Daoy (cell line): ENCODE data around the gene RAD51B. TPM values are rescaled to one million over a fixed set of nuclear protein-coding genes. Genes with fewer than 3 reads are reported as not detected.
A peak's percentile ranks its signal among the peaks of the same experiment; 100 is the strongest.

Experiments
- DNase-seq: peaks from one replicate; pipeline ENCODE4 v3.0.0-alpha.2; 2015; ENCODE audit warnings: low read depth
- total RNA-seq: library from RNA; depleted of rRNA; stranded (reverse); fragments of >200 nt; shearing (Covaris generic); gene quantifications from 2 replicates; pipeline ENCODE4 v1.2.3, GENCODE V29; 2014

RAD51B gene
- total RNA-seq, 1 experiment from 2014 or later: 15.8 TPM

DNA sequence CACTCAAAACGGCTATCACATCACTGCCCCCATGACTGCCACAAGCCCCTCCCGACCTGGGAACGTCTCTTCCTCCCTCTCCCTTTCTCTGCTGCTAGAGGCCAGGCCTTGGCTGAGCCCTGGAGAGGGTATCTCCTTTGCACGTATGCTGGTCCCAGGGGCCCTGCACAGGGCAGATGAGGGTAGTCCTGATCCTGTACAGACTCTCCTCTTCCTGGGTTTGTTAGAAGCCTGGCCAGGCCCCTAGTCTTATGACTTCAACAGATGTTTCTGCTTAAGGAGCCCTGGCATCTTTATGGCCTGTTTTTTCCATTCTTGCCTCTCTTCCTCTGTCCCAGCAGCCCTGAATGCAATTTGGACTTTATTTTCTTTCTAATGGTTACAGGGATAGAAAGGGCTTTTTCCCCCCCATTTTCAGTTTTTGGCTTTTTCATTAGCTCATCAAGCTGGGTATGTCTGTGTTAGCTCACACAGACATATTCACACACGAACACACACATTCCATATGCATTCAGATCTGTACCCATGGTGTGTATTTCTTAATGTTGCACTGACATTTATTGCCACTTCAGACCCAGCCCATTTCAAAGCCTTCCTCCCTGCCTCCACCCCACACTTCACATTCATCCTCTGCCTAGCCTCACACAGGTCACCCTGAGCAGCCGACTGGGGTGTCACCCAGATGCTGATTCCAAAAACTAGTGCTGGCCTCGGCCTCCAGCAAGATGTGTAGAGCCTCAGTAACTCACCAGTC, 770.0 kb downstream of the RAD51B start:
- no peak for DNase-seq

- no peak for DNase-seq
These were observed 770.6 kb downstream of the RAD51B start for GRCh38 chr14:68590201-68590522.

GRCh38 chr14:68591786-68592185, 772.2 kb downstream of the RAD51B start:
- DNase-seq: no peak

GRCh38 chr14:68592948-68593556, 773.5 kb downstream of the RAD51B start:
- DNase-seq: no peak

DNA sequence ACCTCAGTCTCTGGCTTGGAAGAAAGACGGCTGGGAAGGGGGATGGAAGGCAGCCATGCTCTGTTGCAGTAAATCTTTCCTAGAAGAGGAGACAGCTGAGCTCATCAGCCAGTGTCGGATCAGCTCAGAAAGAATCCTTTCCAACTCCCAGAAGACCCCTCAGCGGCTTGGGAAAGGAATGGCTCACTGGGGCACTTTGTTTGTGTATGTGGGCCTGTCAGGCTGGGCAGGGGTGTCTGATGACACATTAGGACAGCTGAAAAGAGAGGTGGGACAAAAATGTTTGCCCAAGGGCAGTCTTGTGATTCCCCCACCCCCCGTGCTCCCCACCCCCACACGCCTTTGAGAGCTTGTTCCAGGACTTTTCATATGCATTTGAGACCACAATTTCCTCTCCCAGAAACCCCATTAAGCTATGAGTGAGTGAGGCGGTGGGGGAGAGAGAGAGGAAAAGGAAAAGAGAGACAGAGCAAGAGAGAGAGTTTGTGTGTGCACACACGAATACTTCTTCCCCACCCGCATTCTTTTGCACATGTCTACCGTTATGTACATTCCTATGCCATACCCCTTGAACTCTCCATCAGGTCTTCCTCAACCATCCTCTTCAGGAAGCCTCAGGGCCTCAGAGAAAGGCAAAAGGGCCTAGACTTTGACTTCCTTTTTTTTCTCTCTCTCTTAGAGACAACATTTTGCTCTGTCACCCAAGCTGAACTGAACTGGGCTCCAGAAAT, 774.4 kb downstream of the RAD51B start:
- peak; percentile 73 for DNase-seq

DNA sequence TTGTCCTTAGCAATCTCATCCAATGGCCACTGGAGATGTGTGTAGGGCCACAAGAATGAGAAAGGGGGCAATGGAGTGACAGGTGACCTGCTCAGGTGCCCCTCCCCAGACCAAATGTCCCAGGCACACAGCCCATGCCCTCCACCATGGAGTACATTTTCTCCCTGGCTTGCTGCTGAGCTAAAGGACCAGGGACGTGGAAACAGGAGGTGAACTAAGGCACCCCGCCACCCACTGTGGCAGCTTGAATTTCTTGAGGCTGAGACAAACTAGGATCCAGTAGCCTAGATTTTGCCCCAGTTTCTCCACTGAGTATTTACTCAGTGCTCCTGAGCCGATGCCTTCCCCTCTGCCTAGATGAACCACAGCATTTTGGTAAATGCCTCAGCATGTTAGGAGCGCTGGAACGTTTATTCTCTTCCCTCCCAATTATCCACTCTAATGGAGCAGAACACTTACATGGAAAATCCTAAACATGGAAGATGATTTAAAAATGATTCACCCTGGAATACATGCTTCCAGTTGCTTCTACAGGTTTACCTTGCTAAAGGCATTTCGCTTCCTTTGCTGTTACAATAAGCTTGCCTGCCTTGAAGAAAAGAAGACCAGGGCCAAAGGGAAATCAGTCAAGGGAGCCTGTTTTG, 775.3 kb downstream of the RAD51B start:
- no peak for DNase-seq

GRCh38 chr14:68596211-68596610, 776.6 kb downstream of the RAD51B start:
- DNase-seq: no peak

- DNase-seq: no peak
These were observed 777.1 kb downstream of the RAD51B start for GRCh38 chr14:68596701-68597100.

GRCh38 chr14:68598089-68598488, 778.5 kb downstream of the RAD51B start:
- no peak for DNase-seq

DNA sequence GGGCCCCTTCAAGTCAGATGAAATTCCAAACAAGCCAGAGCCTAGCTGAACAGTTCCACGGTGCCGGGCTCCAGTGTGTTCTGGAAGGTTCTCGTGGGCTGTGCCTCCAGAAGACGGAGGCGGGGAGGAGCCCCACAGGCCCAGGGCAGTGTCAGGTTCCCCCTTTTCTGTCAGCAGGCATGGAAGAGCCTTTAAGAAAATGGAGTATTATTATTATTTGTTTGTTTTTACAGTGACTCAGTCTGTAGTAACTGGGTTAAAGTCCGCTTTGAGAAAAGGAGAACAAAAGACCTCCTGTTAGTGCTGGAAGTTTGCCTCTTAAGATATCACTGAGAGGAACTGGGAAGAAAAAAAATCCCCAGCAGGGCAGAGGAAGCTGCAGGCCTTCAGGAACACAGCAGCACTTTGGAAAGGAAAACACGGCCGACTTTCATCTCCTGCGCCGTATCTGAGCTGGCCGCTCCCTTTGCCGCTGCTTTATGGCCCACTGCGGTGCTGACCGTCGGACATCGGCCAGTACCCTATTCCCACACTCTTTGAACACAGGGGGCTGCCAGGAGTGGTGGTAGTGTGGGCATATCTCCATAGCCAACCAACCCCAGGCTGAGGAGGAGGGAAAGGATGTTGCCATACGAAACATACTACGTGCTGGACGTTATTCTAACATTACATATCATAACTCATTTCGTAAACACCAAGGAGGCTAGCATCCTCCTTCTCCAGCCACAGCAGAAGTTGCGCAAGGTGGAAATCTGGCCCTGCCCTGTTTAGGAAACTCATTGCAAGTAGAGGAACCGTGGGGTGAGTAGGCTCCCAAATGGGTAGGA, 779.3 kb downstream of the RAD51B start:
- DNase-seq: peak; percentile 91

DNA sequence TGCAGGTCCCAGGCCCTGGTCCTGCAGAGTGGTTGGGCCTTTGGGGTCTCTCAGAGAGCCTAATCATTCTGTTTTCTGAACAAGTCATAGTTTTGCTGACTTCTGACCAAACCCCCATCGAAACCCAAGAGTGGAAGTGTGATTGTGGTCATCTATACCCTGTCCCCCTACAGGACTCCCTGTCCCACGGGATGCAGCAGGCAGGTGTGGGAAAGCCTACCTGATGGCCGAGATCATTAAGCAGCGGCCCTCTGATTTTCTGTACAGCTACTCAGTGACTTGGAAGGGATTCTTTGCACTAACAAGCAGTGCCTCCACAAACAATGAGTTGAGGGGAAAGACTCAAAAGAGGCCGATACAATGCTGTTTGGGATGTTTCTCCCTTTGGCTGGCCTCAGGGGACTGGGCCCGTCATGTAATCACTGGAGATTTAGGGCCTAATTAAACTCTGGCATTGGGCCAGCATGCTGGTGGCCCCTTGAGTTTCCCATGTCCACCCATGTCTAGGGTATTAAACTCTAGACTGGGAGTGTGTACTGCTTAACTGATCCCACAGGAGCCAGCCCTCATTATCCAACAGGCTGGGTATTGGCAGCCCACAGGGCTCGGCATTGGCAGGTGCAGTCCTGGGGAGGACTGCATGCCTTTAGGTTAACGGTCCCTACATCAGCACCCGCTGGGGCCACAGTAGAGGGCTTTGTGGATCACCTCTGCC, 780.5 kb downstream of the RAD51B start:
- DNase-seq: no peak

DNA sequence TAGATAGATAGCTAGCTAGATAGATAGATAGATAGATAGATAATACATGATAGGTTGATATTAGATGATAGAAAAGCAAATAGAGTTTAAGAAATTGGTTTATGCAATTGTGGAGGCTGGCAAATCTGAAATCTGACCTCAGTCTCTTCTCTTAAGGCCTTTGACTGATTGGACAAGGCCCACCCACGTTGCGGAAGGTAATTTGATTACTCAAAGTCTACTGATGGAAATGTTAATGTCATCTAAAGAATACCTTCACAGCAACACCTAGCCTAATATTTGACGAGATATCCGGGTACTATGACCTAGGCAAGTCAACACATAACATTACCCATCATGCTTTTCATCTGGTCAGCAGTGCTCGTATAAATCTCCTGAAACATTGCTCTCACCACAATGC, 782.9 kb downstream of the RAD51B start:
- no peak for DNase-seq

DNA sequence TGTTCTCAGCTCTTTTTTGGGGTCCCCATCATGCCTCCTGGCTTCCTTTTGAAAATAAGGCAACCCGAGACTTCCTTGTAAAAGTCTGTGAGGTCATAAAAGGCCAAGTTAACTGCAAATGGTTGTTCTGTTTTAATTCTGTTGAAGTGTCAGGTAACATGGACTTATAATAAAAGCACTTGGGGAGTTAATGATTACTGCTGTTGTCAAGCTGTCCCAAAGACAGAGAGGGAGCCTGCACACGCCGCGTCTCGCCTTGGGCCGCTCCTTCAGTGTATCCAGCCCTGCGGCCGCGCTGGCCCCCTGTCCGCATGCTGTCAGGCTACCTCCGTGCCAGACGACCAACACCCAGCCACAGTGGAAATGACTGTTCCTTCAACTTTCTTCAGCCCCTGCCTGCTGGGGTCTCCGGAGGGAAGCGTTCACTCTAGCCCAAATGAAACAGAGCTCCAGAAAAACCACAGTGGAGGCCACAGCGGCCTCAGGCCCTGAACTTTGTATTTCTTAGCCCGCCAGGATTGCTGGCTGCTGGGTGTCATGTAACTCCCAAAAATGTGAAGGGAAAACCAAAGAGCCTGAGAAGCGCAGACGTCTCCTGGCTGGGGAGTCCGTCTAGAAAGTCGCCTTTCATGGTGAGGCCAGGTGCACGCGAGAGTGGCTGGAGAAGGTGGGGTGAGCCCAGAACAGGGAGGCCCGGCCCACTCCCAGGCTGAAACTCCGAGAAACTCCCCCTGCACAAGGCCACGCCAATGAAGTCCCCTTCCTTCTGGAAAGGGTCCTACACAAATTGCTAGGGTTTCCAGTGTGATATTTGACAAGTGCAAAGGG, 784.2 kb downstream of the RAD51B start:
- DNase-seq: no peak

DNA sequence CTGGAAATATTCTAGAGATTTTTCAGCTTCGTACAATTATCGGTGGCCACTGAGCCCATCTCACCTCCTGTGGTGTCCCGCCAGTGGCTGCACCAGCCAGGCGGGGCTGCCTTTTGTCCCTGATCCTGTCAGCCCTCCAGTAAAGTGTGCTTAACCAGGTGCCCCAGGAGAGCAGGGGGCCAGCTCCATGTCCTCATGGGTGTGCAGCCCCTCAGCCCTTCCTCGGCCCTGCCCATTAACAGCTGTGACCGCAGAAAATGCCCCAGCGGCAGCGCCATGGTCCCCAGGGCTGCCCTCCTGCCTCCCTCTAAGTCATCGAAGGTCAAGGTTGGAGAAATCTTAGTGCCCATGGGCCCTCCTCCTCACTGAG, 784.8 kb downstream of the RAD51B start:
- no peak for DNase-seq

- DNase-seq: no peak
These were observed 785.2 kb downstream of the RAD51B start for GRCh38 chr14:68604822-68605221.

GRCh38 chr14:68606176-68606575, 786.6 kb downstream of the RAD51B start:
- no peak for DNase-seq

DNA sequence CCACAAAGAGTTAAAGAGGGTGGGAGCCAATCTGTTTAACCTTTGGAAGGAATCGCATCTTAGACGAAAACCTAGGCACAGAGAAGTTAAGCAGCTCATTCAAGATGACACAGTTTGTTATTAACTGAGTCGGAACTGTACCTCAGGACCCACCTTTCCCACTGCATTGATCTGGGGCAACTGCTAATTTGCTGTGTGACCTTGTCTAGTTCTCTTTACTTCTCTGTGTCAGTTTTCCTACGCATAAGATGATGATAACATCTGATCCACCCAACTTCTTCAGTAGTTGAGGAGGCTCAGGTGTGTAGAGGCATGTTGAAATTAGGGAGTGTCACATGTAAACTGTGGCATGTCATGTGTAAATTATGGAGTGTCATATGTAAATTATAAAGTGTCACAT, 787.1 kb downstream of the RAD51B start:
- no peak for DNase-seq

DNA sequence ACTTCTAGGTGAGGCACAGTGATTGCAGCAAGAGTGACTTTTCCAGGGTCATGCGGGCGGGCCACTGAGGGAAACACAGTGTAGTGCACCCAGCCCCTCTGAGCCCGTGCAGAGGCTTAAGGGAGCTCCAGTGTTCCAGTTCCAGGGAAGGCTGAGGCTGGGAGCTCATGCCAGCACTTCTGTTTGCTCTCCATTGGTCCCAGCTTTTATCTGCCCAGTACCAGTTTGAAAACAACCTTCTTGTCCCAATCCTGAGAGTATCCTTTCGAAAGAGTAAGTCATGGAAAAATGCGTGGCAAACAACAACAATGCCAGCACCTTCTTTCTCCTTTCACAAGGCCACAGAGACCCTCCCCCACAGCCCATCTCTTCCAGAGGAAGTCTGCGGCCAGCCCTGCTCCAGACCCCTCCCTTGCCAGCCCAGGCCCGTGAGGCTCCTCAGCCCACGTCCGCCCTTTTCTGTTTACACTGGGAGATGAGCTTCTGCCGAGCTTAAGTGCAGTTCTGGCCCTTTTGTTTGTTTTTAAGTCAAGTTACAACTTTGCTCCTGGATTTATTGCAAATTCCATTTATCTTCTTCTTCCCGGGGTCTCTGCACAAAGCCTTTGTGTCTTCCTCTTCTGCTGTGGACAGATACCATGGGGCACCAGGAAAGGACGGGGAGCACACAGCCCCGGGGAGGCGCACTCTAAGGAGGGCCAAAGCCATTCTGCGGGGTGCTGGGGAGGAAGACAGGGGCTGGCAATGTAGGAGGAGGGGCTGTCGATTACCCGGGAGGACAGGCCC, 787.7 kb downstream of the RAD51B start:
- no peak for DNase-seq

DNA sequence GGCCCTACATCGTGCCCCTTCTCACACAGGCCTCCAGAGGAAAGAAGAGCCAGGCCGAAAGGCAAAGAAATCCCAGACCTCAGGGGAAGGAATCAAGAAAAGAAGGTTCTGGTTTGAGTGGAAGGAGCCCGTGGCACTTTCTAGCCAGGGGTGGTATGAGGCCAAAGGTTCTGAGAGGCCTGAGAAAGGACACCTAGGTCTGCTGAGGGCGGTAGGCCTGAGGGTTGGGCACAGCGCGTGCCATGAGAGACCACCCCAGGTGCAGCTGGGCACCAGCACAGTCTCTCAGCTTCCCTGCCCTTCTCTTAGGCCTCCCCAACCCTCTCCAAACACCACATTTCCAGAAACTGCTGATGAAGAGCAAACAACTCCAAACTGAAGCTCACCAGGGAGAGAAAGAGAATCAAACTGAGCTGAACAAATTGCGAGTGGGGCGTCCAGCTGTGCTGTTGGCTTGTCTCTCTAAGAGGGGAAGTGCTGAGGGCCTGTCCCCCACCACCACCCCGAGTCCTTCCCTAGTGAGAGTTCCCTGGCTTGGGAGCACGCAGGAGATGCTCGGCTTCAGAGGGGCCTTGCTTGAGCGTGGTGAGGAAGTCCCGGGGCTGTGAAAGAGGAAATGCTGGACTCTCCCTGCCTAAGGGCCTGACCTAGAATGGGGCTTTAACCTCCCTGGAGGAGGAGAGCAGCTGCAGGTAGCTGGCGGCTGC, 788.4 kb downstream of the RAD51B start:
- DNase-seq: no peak
